AG09309 (cell line): ENCODE results near the gene PRR11.

Source experiments
- DNase-seq: peaks from one replicate; pipeline ENCODE4 v3.0.0-alpha.2; 2010; ENCODE audit warnings: low read depth
- H3K4me3 ChIP-seq: 2 replicates; pipeline ENCODE4 v1.5.1; 2011; ENCODE audit warnings: mild to moderate bottlenecking, low read depth, low read length, moderate library complexity; ENCODE audit not compliant: control insufficient read depth
- TF ChIP-seq, protein P1 (sequence below): IDR thresholded peaks from 2 replicates; pipeline ENCODE4 v1.5.1; 2011; ENCODE audit warnings: mild to moderate bottlenecking, low read depth, low read length, inconsistent platforms; ENCODE audit not compliant: insufficient read depth, control insufficient read depth; ENCODE audit errors: missing control alignments

The PRR11 gene

DNA sequence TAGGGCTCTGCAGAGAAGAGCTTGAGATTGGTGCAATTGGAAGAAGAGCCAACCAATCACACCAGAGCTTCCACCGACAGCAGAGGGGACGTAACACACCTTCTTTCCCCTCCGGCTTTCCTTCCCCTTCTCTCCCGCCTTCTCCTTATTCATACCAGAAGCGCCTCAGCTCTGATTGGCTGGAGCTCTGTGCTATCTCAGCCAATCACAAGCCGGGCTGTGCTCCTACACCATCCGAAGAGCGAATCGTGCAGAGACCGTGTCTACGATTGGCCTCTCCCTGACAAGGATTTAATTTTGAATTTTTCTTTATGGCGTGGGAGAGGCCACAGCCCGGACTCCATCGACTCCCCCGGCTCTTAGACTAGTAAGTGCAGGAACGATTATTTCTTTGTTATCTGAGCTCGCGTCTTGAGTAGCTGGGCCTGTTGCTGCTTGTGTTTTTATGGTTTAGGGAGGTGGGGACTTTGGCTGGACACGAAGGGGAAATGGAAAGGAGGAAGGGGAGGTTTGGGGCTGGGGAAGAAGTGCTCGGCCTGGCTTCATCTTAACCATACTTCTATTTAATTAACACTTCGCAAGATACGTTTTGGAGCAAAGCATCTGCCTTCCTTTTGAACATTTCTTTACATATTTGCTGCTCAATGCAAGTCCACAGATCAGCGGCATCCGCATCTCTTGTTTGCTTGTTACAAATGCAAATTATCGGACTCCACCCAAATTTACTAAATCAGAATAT is at the start of gene PRR11:
Gene PRR11 (plus strand): TSS at position 308 of the 739 bp plus-strand sequence. CDS start 14,007 bp downstream, outside the sequence.
- peak within 1 kb of the TSS; percentile 61 for H3K4me3 ChIP-seq
- DNase-seq, result peak; percentile 100
- TF ChIP-seq, protein P1, sequence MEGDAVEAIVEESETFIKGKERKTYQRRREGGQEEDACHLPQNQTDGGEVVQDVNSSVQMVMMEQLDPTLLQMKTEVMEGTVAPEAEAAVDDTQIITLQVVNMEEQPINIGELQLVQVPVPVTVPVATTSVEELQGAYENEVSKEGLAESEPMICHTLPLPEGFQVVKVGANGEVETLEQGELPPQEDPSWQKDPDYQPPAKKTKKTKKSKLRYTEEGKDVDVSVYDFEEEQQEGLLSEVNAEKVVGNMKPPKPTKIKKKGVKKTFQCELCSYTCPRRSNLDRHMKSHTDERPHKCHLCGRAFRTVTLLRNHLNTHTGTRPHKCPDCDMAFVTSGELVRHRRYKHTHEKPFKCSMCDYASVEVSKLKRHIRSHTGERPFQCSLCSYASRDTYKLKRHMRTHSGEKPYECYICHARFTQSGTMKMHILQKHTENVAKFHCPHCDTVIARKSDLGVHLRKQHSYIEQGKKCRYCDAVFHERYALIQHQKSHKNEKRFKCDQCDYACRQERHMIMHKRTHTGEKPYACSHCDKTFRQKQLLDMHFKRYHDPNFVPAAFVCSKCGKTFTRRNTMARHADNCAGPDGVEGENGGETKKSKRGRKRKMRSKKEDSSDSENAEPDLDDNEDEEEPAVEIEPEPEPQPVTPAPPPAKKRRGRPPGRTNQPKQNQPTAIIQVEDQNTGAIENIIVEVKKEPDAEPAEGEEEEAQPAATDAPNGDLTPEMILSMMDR, result no peak

DNA sequence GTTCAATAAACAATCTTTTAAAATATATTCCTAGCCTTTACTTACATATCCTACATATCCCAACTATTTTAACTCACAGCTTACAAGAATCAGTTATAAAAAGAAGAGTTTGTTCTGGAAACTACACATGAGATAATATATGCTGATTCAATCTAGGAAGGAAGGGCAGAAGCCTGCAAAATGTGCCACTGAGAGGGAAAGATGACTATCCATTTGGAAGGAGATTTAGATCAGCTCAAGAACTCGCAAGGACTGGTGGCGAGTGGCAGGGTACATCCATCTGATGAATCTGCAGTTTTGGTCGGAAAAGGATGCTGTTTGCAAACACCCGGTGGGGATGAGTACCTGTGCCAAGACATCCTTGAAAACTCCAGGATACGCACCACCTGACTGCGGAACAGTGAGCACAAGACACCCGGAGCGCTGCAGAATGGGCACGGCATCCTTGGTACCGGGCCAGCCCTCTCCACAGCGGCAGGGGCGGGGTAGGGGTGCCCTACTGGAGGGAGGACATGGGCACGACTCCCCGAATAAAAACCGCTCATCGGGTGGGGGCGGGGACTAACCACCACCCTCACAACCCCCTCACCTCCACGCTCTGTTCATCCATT is 49.6 kb upstream of the PRR11 start:
- no peak for DNase-seq
- H3K4me3 ChIP-seq, result peak overlapping the region; percentile 95
- TF ChIP-seq, protein P1, result no peak

GRCh38 chr17:59106463-59107305 is 48.9 kb upstream of the PRR11 start, which contains the start of gene TRIM37:
Gene TRIM37, minus strand, starts transcription at chr17:59106880. Its CDS starts 419 bp downstream, at chr17:59106461.
- H3K4me3 ChIP-seq, result peak within 1 kb of the TSS; percentile 95

DNA sequence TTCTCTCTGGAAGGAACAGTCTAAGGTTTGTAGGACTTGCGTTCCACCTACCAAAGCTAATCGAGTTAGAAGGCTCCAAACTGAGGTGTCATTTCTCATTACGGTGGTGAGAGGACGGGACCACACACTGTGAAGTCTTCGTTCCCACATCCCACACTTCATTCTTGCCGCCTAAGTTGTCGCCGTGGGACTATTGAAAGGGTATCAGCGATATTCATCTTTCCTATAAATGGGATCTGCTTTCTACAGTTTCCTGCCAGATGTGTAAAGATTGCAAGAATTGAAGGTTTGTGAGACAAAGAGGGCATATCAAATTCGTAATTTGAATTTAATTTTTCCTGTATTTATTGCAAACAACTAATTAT is 48.3 kb upstream of the PRR11 start:
- H3K4me3 ChIP-seq, result peak overlapping the region; percentile 95
- TF ChIP-seq, protein P1, result no peak
- DNase-seq, result no peak

More at GRCh38 chr17:59106463-59107305, 48.9 kb upstream of the PRR11 start, which contains the start of gene TRIM37:
- TF ChIP-seq, protein P1, result no peak
- peak; percentile 93 for DNase-seq

DNA sequence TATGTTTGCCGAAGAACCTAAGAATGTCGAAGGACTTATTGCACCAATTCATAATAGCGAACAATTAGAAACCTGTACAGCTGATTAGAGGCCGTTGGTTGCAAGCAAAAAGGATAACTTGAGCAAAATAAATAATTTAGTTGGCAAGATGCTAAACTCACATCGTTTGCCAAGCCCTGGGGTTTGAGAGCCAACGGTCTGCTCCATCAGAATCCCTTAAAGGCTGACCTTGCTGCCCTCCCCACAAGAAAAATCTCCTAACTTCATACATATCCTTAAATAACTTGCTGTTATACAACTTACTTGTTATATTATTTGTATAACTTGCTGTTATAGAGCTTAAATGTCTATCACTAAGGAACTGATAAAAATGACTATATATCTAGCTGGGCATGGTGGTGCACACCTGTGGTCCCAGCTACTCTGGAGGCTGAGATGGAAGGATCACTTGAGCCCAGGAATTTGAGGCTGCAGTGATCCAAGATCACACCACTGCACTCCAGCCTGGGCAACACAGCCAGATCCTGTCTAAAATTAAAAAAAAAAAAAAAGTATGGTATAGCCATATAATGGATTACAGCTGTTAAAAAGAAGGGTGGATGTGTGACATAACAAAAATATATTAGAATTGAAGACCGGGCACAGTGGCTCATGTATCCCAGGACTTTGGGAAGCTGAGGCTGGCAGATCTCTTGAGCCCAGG is 47.0 kb upstream of the PRR11 start:
- H3K4me3 ChIP-seq, result no peak overlapping the region
- TF ChIP-seq, protein P1, result no peak
- DNase-seq, result no peak

DNA sequence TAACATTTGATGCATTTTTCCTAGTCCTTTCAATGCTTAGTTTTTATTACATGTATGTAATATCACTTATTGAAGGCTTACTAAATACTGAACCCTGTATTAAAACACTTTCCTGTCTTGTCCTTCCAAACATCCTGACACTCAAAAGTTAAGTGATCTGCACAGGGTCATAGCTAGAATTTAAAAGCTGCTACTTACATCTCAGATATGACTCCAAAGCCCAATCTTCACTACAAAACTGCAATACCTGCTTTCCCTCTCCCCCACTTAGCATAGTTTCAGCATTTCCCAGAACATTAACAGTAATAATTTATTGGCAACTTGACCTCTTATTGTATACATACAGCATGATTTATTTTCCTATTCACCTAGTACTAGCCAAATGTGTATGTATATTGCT is 44.6 kb upstream of the PRR11 start:
- TF ChIP-seq, protein P1, result no peak
- H3K4me3 ChIP-seq, result no peak overlapping the region
- no peak for DNase-seq
